DMS53 treated with DMSO at 0.1 percent for 48 hours (cell line): ENCODE data around the gene FZR1.
A peak's percentile ranks its signal among the peaks of the same experiment; 100 is the strongest.
"Not testable (repeated sequence)": the region's sequence is repeated elsewhere in the genome, so short reads cannot be mapped to it uniquely, and the experiment has no call there.

ENCODE experiments used
- DNase-seq: peaks from one replicate; lab custom pipeline; 2025; ENCODE audit not compliant: unreplicated experiment; lab: John Stamatoyannopoulos, UW

FZR1 gene

DNA sequence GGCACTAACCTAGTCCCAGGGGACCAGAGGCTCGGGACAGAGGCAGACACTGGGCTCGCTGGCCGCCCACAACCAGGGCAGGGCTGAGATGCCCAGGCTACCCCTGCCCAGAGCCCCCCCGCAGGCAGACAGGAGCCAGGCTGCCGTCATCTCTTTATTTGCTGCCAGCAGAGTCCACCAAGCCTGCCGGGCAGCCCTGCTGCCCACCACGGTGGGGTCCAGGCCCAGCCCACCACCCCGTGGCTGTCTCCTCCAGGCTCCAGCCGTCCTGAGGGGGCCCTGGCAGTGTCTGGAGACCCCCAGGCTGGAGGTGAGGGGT, 37.9 kb downstream of the FZR1 start:
- DNase-seq: no peak

DNA sequence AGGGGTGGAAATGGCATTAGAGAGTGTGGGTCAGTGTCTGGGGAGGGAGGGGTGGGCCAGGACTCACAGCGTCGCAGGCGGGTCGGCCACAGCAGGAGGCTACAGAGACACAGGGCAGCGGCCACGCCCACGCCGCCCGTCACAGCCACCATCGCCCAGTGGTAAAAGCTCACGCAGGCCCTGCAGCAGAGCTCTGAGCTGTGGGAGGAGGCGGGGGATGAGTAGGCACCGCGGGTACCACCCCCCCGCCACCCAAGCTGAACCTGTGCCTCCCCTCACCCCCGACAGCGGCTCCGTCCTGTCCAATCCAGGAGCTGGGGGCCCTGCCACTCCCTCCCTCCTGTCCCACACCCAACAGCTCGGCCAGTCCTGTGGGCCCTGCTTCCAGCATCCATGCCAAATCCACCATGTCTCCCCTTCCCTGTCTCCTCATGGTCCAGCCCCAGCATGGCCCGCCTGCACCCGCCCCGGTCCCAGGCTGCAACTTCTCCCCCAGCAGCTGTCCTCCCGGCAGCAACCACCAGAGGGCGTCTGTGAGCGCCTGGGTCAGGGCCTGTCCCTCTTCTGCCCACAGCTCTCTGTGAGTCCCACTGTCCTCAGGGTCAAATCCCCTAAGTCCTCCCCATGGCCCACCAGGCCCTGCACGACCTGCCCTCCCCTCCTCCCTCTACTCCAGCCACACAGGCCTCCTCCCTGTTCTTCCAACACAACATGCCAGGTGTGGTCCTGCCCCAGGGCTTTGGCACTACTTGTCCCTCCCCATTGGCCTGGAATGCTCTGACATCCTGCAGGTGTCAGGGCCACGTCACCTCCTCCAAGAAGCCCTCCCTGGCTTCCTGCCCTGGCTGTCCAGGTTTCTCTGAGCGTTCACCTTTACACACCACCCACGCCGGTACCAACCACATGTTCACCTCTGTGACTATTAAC, 38.9 kb downstream of the FZR1 start:
- peak; percentile 21 for DNase-seq

DNA sequence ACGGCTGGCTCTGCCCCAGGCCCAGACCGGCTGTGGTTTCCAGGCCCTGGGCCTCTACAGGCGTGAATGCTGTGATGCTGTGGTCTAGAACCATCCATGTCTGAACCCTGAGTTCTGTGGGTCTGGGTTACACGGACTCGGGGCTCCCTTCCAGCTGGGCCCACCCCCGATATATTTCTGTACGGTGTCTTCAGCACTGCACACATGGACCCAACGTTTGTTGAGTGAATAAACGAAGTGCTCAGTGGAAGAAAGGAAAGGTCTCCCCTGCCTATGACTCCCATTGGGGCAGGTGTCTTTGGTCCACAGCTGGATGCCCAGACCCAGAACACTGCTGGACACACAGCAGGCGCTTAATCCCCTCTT, 39.5 kb downstream of the FZR1 start:
- no peak for DNase-seq

DNA sequence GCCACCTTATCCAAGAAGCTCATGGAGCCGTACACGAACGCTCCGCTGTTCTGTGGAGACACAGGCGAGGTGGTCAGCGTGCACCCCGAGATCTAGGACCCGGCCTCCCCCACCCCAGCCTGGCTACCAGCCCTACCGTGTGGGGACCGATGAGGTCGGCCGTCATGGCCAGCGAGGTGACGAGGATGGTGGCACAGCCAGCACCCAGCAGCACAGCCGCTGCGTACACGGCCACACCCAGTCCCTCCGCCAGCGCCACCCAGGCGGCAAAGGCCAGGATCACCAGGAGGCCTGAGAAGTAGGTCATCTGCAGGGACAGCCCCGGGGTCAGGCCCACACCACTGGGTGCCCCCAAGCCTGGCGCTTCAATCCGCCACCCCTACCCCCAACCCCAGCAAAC, 40.0 kb downstream of the FZR1 start:
- DNase-seq: no peak

DNA sequence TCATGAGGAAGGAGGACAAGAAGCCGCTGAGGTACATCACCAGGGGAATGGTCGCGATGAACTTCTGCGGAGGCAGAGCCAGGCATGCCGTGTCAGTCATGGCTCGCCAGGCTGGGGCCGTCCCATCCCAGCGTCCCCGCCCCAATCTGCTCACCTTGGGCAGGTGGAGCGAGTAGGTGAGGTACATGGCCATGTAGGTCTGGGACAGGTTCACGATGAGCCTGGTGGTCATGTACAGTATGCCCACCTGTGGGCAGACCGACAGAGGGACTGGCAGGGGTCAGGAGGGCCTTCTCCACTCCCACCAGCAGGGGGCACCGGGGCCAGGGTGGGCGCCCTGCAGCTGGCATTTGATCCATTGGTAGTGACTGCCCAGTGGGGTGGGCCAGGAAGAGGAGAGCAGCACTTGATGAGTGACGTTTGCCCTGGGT, 41.2 kb downstream of the FZR1 start:
- no peak for DNase-seq

DNA sequence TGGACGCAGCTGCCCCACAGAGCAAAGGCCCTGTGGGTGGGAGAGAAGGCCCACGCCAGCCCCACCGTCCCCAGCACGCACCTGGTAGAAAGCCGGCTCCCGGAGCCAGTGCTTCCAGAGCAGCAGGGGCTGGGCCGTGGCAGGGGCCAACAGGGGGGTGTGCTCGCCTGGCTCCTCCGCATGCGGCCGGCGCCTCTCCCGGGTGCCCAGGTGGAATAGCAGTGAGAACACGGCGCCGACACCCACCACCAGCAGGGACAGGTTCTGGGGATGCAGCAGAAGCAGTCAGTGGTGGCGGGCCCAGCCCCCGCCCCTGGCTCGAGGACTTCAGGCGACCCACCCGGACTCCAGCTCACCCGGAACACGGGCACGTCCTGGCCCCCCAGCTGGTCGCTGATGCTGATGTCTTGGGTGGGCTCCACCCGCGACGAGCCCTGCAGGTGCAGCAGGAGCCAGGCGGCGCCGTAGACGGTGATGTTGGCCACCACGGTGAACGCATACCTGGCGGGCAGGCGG, 41.7 kb downstream of the FZR1 start:
- DNase-seq: no peak

DNA sequence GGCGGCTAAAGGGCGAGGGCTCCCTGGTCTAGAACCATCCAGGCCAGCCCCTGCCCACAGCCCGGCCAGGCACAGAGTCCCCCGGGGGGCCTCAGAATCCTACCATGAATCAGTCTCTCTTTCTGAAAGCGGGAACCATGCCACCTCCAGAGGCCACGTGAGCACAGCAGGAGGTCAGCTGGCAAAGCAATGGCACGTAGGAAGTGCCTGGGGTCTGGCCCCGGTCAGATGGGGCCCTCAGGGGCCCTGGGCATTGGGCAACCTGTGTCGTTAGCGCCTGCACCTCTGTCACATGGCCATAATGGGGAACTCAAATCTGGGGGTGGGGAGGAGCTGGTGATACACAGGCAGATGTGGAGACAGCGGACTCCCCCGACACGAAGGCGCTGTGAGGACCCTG, 42.5 kb downstream of the FZR1 start:
- DNase-seq: no peak

DNA sequence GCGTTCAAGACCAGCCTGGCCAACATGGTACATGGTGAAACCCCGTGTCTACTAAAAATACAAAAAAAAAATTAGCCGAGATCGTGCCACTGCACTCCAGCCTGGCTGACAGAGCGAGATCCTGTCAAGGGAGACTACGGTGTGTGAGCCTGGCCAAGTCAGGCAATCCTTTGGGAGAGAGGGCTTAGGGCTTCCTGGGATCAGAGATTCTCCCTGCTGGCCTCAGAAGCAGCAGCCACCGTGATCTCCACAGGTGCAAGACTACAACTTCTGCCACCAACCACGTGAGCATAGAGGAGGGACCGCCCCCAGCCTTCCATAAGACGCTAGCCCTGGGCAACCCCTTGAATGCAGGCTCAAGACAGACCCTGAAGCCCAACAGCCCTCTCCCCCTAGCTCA, 43.7 kb downstream of the FZR1 start:
- DNase-seq: no peak

DNA sequence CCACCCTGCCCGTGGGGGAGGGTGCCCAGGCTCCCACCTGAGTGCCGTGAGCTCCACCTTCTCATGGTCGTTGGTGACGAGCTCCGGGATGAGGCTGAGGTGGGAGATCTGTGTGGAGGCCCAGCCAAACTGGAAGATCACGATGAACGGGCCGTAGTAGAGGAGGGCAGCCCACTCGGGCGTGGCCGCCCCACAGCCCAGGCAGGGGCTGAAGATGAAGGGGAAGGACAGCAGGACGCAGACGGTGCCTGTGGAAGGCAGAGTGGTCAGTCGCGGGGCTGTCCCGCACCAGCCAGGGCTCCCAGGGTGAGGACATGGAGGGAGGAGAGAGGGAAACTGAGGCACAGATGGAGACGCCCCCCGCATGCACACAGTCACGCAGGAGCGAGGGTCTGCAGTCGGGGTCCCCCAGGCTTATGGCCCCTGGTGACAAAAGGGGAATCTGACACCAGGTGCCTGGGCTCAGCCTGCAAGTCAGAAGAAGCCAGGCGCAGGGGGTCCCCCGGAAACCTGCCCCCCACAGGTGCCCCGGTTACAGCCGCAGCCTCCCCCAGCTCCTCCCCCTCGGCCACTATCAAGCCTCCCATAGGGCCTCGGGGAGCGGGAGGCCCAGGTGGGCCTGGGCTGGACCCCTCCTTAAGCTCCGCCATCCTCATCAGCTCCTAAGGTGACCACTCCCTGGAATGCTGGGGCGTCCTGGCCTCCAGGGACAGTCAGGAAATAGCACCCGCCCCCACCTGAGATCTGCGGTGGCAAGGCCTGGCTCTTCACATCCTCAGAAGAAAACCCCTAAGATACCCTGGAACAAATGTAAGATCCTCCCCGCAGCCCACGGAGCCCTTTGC, 45.1 kb downstream of the FZR1 start:
- DNase-seq: no peak

DNA sequence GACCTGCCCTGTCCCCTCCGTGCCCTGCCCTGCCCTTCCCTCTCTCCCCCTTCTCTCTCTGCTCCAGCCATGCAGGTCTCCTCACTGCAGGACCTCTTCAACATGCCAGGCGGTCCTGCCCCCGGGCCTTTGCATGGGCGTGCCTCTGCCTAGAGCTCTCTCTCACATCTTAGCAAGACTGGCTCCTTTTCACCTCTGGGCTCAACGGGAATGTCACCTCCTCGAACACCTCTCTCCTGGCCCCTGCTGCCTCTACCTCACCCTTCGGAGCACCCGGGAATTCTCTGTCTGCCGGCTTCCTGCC, 45.6 kb downstream of the FZR1 start:
- DNase-seq: no peak

DNA sequence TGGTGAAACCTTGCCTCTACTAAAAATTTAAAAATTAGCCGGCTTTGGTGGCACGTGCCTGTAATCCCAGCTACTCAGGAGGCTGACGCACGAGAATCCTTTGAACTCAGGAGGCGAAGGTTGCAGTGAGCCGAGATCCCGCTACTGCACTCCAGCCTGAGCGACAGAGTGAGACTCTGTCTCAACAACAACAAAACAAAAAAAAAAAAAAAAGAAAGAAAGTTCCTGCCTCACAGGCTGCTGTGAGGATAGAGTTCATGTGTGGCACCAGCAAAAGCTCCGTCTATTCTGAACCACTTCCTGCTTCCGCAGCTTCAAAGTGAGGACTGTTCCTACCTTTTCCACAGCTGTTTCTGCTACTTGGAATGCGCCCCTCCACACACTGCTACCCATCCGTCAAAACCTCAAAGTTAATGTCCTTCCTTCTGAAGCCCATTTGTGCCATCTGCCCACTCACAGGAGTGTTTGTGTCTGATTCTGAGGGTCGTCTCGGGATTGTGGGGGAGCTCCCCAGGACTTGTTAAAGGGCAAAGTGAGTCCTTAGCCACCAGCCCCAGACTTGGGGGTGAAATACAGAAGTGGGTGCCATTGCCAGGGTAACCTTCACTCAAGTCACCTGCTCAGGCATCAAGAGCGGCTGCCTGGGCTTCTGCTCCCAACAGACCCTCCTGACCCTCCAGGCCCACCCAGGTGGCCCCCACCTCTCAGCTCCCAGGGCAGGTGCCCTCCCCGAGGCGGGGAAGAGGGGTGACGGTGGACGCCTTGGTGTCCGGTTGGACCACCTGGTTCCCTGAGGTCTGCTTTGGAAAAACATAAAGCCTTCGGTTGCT, 48.4 kb downstream of the FZR1 start:
- DNase-seq: no peak

DNA sequence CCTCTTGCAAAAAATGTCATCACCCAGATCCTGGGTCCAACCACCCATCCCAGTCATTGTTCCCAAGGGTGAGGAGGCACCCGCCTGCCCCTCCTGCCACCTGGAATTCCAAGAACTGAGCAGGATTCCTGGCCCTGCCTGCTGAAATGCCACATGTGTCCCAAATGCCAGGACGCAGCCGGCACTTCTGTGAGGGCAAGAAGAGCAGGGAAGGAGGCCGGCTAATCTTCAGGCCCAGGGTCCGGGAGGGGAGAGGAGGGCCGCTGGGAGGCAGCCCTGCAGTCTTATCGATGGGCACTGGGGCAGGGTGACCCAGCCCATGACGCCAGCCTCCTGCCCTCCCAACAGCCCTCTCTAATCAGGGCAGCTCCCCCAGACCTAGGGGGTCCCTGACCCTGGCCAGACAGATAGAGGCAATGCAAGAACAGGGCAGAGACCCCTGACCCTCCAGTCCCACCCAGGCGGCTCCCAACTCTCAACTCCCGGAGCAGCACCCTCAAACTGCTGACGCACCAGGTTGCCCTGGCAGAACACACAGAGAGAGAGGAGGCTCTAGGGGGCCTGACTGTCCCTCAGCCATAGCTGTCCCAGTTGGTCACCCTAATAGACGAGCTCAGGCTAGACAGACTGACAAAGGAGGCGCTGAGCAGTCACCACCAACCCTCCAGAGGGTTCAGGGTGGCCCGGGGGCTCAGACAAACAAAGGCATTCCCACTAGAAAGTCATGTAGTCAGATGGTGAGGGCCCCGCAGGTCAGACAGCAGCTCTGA, 49.7 kb downstream of the FZR1 start:
- DNase-seq: no peak

DNA sequence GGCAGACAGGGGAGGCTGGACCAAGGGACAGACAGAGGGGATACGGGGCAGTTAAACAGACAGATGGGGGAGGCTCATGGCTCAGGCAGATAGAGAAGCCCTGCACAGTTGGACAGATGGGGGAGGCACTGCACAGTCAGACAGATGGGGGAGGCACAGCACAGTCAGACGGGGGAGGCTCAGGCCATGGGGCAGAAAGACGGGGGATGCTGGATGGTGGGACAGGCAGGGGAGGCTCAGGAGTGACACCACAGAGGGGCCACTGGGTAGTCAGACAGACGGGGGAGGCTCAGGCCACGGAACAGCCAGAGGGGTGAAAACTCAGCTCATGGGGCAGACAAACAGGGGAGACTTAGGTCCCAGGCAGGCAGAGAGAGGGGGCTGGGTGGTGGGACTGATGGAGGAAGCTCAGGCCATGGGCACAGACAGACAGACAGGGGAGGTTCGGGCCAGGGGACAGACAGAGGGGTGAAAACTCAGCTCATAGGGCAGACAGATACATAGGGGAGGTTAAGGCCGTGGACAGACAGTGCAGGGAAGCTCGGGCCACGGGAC, 50.4 kb downstream of the FZR1 start:
- no peak for DNase-seq

DNA sequence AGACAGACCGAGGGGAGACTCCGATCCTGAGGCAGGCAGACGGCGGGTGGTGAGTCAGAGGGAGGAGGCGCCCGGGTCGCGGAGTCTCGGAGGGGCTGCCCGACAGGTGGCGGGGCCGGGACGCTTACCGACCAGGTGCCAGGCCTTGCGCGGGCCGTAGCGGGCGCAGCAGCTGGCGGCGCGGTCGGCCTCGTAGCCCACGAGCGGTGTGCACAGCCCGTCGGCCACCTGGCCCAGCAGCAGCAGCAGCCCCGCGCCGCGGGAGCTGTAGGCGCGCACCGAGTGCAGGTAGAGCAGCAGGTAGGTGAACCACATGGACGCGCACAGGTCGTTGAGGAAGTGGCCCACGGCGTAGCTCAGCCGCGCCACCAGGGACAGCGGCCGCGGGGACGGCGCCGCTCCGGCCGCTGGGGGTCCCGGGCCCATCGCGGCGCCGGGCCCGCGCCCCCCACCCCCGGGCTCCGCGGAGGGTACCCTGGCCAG, 50.9 kb downstream of the FZR1 start:
- DNase-seq: no peak

DNA sequence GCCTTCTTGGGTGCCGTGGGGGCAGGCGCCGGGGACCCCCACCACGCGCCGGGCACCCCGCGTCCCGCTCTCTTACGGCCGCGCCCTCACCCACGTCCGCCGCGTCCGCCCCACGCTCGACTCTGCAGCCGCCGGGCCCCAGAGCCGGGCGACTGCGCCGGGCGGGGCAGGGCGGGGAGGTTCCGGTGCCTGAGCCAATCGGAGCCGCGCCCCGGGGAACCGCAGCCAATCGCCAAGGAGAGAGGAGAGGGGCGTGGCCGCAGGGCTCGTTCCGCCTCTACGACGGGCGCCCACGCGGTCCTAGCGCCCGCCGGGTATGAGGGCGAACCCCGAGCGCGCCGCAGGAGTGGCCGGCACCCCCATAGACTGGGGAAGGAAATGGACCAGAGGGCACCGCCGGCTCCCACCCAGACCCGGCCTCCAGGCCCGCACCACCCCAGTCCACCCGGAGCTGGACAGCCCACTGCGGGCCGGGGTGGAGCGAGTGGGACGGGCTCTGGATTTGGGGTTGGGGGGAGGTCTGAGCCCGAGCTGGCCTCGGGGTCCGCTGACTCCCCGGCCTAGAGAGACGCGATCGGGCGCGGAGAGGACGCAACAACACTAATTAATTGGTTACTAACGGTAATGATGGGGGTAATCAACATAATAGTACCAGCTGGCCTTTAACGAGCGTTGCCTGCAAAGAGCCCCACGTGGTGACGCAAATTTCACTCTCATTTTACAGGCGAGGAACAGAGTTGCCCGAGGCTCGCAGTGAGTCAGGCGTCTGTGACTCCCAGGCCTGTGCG, 51.5 kb downstream of the FZR1 start, which contains the start of gene MFSD12:
TSS of gene MFSD12 (minus strand) at position 126 of the 788 bp plus-strand sequence. CDS start 183 bp downstream, outside the sequence.
- DNase-seq: peak; percentile 69

DNA sequence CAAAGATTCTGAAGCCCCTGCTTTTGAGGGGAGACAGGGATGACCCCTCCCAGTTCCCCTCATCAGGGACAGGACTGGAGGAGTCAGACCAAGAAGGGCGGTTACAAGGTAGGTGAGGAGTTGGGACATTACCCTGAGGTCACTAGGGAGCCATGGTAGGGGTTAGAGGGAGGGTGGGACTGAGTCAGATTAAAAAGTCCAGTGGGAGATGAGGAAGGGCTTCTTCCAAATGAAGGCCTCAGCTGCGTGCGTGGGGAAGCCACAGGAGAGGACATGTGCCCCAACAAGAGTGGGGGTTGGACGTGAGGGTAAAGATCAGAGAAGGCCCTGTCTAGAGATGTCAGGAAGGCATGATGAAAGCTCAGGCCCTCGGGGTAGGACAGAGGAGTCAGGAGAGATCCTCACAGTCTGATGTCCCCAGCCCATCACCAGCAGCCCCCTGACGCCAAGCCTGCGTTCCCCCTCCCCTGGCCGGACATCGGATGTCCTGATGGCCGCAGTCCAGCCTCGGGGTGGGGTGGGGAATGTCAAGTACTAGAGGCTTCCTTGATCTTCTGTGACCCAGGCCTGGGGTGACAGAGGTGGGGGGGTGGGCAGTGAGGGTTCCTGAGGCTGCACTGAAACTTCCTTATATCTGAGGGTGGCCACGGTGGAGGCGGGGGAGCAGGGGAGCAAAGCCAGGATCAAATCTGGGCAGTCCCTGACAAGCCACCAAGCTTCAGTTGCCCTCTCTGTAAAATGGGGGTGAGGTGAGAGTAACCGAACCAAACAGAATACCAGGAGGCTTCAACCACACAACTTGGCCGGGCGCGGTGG, 57.8 kb downstream of the FZR1 start:
- DNase-seq: no peak

DNA sequence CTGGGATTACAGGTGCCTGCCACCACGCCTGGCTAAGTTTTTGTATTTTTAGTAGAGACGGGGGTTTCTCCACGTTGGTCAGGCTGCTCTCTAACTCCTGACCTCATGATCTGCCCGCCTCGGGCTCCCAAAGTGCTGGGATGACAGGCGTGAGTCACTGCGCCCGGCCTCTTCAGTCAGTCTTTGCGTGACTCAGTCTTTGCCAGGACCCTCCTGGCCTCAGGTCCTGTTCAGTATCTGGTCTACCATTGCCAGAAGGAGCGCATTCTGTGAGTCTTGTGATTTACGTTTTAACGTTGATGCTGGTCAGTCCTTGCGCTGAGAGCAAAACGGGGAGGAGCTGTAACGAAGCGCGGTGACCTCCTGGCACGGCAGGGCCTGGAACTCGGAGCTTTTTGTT, 59.0 kb downstream of the FZR1 start:
- DNase-seq: no peak

DNA sequence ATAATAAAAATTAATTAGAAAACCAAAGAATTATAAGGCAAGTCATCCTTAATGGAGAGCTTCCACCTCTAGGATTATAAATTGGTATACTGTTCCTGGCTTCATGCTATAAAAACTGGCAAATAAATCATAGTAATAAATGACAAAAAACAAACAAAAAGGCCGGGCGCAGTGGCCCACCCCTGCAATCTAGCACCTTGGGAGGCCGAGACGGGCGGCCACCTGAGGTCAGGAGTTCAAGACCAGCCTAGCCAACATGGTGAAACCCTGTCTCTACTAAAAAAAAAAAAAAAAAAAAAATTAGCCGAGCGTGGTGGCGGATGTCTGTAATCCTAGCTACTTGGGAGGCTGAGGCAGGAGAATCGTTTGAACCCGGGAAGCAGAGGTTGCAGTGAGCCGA, 63.9 kb downstream of the FZR1 start:
- not testable (repeated sequence) for DNase-seq
